Midbrain (tissue), 1 donor: ENCODE results near the gene LILRB4.
"Not testable (repeated sequence)": the region's sequence is repeated elsewhere in the genome, so short reads cannot be mapped to it uniquely, and the experiment has no call there.

Source experiments
- DNase-seq: peaks from one replicate; lab custom pipeline; 2025; lab: John Stamatoyannopoulos, UW

Gene LILRB4

DNA sequence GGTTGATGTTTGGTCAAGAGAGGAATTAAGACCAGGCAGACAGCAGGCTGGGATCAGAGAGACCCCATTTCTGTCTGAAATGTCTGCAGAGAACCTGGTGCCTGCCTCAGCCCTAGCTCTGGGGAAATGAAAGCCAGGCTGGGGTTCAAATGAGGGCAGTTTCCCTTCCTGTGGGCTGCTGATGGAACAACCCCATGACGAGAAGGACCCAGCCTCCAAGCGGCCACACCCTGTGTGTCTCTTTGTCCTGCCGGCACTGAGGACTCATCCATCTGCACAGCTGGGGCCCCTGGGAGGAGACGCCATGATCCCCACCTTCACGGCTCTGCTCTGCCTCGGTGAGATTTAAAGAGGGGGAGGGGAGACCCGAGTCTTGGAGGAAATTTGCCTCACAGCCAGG lies at the start of gene LILRB4:
Gene LILRB4, plus strand, starts transcription at position 256 of the 400 bp plus-strand sequence. Its CDS starts 49 bp downstream, at position 305.
- no peak for DNase-seq

DNA sequence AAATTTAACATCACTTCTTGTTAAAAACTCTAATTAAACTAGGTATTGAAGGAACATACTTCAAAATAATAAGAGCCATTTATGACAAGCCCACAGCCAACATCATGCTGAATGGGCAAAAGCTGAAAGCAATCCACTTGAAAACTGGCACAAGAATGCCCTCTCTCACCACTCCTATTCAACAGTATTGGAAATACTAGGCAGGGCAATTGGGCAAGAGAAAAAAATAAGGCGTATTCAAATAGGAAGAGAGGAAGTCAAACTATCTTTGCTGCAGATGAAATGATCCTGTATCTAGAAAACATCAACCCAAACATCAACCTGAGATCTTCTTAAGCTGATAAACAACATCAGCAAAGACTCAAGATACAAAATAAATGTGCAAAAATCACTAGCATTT lies 48.1 kb upstream of the LILRB4 start:
- DNase-seq, result no peak

DNA sequence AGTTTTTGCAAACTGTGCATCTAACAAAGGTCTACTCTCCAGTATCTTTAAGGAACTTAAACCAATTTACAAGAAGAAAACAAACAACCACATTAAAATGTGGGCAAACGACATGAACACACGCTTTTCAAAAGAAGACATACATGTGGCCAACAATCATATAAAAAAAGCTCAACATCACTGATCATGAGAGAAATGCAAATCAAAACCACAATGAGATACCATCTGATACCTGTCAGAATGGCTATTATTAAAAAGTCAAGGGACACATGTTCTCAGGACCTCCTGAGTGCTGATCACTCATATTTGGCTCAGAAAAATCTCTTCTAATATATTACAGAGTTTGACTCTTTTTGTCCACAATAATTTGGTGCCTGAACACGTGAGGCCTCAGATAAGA lies 46.7 kb upstream of the LILRB4 start:
- DNase-seq, result no peak

DNA sequence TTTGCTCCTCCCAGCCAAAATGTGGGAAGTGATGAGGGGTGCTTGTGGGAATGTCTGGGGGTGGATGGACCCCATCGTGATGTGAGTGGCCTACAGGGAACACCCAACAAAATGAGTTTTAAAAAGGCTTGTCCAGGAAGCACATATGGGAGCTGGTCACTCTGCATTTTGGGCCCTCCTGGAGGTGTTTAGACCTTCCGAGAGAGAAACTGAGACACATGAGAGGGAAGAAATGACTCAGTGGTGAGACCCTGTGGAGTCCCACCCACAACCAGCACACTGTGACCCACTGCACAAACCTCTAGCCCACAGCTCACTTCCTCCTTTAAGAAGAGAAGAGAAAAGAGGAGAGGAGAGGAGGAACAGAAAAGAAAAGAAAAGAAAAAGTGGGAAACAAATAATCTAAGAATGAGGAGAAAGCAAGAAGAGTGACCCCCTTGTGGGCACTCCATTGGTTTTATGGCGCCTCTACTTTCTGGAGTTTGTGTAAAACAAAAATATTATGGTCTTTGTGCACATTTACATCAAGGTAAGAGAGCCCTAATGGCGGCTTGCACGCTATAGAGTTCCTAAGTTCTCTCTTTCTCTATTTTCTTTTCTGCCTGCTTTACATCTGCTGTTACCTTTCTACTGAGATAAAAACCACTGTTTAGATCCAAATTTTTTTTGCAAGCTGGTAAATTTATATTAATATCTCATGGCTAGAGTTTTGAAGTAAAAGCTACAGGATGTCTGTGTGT lies 45.8 kb upstream of the LILRB4 start:
- DNase-seq, result no peak

DNA sequence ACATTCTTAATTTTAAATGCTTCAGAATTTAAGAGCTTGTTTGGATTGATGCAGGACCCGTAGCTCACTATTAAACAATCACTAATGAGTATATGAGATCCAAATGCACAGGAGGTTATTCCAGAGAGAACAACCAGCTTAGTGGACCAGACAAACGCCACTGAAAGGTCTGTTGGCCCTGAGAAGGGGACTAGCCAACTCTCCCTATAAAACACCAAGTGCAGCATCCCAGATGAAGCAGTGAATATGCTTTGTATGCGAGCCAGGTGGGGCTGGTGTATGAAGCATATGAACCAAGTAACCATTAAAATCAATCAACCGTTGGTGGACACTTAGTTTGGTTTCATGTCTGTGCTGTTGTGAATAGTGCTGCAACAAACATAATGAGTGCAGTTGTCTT lies 42.3 kb upstream of the LILRB4 start:
- no peak for DNase-seq

DNA sequence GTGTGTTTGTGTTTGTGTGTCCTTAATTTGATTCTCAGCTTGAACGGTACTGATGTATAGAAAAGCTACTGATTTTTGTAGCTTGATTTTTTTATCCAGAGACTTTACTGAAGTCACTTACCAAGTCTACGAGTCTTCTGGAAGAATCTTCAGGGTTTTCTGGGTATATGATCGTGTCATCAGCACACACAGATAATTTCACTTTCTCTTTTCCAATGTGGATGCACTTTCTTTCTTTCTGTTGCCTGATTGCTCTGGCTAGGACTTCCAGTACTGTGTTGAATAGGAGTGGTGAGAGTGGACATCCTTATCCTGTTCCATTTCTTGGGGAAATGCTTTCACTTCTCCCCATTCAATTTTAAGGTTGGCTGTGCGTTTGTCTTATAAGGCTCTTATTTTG lies 40.4 kb upstream of the LILRB4 start:
- no peak for DNase-seq

DNA sequence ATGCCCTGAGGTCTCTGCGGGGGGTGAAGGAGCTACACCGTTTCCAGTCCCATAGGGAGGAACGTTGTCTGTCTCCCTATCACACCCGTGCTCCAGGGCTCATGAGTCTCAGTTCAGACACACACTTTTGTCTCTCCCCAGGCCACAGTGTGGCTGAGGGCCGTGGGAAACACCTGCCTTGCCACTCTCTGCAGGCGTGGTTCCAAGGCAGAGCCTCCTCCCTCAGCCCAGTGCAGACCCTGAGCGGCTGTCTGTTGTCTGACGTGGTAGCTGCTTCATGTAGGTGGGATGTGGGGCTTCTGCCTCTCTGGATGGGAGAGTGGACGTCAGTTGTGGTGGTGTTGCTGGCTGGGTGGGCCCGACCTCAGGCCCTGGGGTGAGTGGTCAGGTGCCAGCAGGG lies 38.6 kb upstream of the LILRB4 start:
- DNase-seq, result not testable (repeated sequence)

DNA sequence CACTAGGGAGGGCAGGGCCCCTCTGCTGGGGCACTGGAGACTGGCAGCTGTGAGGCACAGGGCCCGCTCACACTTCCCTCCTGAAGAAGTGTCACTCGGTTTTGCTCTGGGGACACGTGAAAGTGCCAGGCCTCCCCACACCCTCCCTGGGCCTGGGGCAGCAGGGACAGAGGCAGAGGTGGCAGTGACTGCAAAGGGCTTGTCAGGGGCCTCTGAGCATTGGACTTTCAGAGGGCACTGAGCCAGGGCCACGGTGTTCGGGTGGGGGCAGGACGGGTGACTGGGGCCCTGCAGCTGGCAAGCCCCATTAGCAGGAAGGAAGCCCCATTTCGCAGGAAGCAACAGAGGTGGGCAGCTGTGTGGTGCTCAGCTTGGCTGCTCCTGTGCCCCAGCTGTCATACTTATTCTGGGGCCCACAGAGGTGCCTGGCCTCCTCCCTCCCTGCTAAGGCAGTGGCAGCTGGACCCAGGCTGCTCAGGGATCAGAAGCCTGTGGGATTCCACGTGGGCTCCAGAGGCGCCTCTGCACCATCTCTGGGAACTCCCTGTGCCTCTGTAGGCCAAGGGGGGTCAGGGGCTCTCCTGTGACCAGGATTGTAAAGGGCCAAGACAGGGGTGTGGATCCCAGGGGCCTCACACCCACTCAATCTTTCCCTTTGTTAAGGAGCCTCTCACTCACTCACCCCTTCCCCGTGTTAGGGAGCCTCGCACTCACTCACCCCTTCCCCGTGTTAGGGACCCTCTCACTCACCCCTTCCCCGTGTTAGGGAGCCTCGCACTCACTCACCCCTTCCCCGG lies 37.7 kb upstream of the LILRB4 start:
- DNase-seq, result not testable (repeated sequence)

- DNase-seq, result no peak
These were observed 36.0 kb upstream of the LILRB4 start for GRCh38 chr19:54626757-54627156.

DNA sequence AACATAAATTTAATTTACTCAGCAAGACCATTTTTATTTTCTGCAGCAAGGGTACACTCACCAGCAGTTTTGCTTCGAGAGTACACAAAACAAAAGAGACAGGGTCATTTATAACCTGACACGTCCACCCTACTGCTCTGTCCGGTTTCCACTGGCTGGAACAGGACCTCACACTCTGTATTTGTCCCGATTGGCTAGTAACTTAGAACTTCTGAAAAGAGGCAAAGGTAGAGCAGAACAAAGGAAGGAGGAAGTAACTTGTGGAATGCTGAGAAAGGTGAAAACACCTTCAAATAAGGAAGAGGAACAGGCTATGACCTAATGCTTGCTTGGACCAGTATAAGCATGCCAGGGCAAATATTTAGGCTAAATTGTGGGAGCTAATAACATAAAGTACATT lies 34.9 kb upstream of the LILRB4 start:
- not testable (repeated sequence) for DNase-seq

DNA sequence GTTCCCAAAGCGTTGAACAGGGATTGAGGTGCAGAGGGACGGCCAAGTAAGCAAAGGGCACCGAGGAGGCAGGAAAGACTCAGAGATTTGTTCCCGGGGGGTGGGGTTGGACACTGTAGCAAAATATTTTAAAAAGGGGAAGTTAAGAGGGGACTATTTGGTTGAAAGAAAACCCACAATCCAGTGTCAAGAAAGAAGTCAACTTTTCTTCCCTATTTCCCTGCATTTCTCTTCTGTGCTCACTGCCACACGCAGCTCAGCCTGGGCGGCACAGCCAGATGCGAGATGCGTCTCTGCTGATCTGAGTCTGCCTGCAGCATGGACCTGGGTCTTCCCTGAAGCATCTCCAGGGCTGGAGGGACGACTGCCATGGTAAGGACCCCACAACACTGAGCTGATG lies 32.5 kb upstream of the LILRB4 start, which contains the start of gene LILRB1:
Gene LILRB1, plus strand, starts transcription at position 223 of the 400 bp plus-strand sequence. CDS start 590 bp downstream, outside the sequence.
- DNase-seq, result not testable (repeated sequence)

DNA sequence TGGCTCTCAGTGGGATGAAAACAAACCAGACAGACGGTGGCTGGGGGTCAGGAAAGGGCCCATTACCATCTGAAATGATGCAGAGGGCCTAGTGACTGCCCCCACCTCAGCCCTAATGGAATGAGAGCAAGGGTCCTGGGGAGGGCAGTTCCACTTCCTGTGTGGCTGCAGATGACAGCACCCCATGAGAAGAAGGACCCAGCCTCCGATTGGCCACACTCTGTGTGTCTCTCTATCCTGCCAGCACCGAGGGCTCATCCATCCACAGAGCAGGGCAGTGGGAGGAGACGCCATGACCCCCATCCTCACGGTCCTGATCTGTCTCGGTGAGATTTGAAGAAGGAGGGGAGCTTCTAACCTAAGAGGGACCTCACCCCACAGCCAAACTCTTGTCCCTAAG lies 32.0 kb upstream of the LILRB4 start:
- no peak for DNase-seq

DNA sequence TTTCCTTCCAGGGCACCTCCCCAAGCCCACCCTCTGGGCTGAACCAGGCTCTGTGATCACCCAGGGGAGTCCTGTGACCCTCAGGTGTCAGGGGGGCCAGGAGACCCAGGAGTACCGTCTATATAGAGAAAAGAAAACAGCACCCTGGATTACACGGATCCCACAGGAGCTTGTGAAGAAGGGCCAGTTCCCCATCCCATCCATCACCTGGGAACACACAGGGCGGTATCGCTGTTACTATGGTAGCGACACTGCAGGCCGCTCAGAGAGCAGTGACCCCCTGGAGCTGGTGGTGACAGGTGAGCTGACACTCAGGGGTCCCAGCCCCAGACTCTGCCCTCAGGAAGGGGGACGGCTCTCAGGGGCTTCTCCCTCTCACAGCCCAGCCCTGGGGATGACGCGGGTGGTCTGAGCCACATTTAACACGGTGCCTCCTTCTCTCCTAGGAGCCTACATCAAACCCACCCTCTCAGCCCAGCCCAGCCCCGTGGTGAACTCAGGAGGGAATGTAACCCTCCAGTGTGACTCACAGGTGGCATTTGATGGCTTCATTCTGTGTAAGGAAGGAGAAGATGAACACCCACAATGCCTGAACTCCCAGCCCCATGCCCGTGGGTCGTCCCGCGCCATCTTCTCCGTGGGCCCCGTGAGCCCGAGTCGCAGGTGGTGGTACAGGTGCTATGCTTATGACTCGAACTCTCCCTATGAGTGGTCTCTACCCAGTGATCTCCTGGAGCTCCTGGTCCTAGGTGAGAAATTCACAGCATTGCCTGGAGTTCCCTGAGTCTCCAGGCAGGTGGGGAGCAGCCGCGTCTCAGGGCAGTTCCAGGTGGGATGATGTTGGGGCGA lies 31.1 kb upstream of the LILRB4 start:
- DNase-seq, result not testable (repeated sequence)

DNA sequence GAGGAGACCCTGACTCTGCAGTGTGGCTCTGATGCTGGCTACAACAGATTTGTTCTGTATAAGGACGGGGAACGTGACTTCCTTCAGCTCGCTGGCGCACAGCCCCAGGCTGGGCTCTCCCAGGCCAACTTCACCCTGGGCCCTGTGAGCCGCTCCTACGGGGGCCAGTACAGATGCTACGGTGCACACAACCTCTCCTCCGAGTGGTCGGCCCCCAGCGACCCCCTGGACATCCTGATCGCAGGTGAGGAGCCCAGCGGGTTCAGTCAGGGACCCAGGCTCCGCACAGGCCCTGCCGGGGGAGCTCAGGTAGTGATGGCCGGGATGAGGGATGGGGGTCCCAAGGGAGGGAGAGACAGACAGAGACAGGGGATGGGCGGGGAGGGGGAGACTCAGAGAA lies 30.3 kb upstream of the LILRB4 start:
- not testable (repeated sequence) for DNase-seq

- no peak for DNase-seq
These were observed 29.4 kb upstream of the LILRB4 start for GRCh38 chr19:54633401-54633800.

GRCh38 chr19:54636081-54636480 lies 26.7 kb upstream of the LILRB4 start:
- DNase-seq, result not testable (repeated sequence)

DNA sequence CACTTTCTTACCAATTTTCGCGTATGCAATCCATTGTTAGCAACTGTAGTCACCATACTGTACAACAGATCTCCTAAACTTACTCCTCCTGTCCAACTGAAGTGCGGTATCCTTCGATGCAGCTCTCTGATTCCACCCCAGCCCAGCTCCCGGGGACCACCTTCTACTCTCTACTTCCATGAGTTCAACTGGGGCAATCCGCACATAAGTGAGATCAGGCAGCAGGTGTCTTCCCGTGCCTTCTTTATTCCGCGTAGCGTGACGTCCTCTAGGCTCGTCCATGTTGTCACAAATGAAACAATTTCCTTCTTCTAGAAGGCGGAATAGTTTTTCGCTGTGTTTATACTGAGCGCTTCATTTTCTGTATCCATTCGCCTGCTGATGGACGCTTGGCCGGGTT lies 24.1 kb upstream of the LILRB4 start:
- DNase-seq, result no peak

GRCh38 chr19:54642953-54643352 lies 19.8 kb upstream of the LILRB4 start:
- not testable (repeated sequence) for DNase-seq

DNA sequence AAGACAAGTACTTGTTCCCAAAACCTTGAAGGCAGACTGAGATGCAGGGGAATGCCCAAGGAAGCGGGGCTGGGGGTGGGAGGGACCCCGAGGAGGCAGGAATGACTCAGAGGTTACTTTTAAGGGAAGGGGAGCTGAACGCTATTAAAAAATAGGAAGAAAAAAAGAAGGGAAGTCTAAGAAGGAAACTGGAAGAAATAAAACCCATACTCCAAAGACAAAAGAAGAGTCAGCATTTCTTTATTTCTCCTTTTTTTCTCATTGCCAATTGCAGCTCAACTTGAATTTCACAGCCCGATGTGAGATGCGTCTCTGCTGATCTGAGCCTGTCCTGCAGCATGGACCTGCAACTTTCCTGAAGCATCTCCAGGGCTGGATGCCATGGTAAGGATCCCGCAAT lies 19.2 kb upstream of the LILRB4 start:
- DNase-seq, result not testable (repeated sequence)

DNA sequence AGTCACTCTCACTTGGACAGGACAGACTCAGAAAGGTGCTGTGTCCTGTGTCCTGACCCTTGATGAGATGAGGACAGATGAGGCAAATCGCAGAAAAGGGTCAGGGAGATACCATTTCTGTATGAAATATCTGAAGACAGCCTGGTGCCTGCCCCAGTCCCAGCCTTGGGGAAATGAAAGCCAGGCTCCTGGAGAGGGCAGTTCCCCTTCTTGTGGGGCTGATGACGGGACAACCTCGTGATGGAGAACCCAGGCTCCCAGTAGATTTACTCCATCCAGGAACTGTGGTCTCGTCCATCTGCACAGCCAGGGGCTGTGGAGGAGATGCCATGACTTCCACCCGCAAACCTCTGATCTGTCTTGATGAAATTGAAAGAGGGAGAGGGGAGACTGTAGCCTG lies 18.7 kb upstream of the LILRB4 start:
- DNase-seq, result peak; percentile 5

GRCh38 chr19:54646331-54646841 lies 16.4 kb upstream of the LILRB4 start:
- no peak for DNase-seq

DNA sequence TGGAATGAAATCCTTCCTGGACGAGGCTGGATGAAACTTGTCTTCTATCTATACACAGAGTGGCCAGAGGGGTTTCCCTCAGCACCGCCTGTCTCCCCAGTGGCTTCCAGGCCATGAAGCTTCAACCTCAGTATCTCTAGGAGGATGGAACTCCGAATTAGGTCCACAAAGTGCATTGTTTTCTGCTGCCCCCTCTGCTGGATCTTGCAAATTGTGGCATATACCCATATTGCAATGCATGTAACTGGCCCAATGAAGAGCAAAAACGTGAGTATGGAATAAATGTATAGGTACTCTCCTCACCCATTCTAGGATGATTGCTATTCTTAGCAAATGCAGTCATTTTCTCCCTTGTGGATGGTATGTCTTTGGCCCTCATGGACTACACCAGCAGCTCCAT lies 14.7 kb upstream of the LILRB4 start:
- no peak for DNase-seq
